LoVo (cell line): ENCODE measurements around the gene GALNT8.
"Not testable (repeated sequence)": the region's sequence is repeated elsewhere in the genome, so short reads cannot be mapped to it uniquely, and the experiment has no call there.

ENCODE experiments used
- DNase-seq: peaks from one replicate; pipeline ENCODE4 v3.0.0-alpha.2; 2016; ENCODE audit warnings: low spot score

The GALNT8 gene

GRCh38 chr12:4719821-4720636 is at the start of gene GALNT8:
TSS of gene GALNT8 (plus strand) at chr12:4720400. CDS start at chr12:4720678, 278 bp downstream.
- DNase-seq, result peak; percentile 73

GRCh38 chr12:4679711-4680110 is 40.5 kb upstream of the GALNT8 start:
- DNase-seq, result no peak

GRCh38 chr12:4681732-4682131 is 38.5 kb upstream of the GALNT8 start:
- DNase-seq, result no peak

- no peak for DNase-seq
These were observed 34.9 kb upstream of the GALNT8 start for GRCh38 chr12:4685317-4685716.

GRCh38 chr12:4690760-4691159 is 29.4 kb upstream of the GALNT8 start:
- DNase-seq, result no peak

- no peak for DNase-seq
These were observed 19.6 kb upstream of the GALNT8 start for GRCh38 chr12:4700621-4701026.

- no peak for DNase-seq
These were observed 18.6 kb upstream of the GALNT8 start for GRCh38 chr12:4701395-4702190.

GRCh38 chr12:4703676-4704075 is 16.5 kb upstream of the GALNT8 start:
- DNase-seq, result no peak

GRCh38 chr12:4705824-4706223 is 14.4 kb upstream of the GALNT8 start:
- no peak for DNase-seq

GRCh38 chr12:4707306-4707705 is 12.9 kb upstream of the GALNT8 start:
- DNase-seq, result no peak

- DNase-seq, result no peak
These were observed 10.1 kb upstream of the GALNT8 start for GRCh38 chr12:4710113-4710512.

GRCh38 chr12:4714879-4715278 is 5.3 kb upstream of the GALNT8 start:
- no peak for DNase-seq

- no peak for DNase-seq
These were observed 2.4 kb upstream of the GALNT8 start for GRCh38 chr12:4717806-4718205.

GRCh38 chr12:4720637-4720995 is 416 bp downstream of the GALNT8 start:
- peak; percentile 32 for DNase-seq

- not testable (repeated sequence) for DNase-seq
These were observed 1.4 kb downstream of the GALNT8 start for GRCh38 chr12:4721587-4721986.

GRCh38 chr12:4723226-4723625 is 3.0 kb downstream of the GALNT8 start:
- DNase-seq, result no peak

GRCh38 chr12:4725057-4725456 is 4.9 kb downstream of the GALNT8 start:
- no peak for DNase-seq

GRCh38 chr12:4734625-4735340 is 14.6 kb downstream of the GALNT8 start:
- no peak for DNase-seq

GRCh38 chr12:4736091-4736490 is 15.9 kb downstream of the GALNT8 start:
- no peak for DNase-seq

- no peak for DNase-seq
These were observed 18.3 kb downstream of the GALNT8 start for GRCh38 chr12:4738541-4738940.

GRCh38 chr12:4742416-4742970 is 22.3 kb downstream of the GALNT8 start:
- DNase-seq, result no peak

- no peak for DNase-seq
These were observed 22.8 kb downstream of the GALNT8 start for GRCh38 chr12:4743046-4743445.
